MCF 10A (cell line): Measurements from ENCODE around the gene MPRIP. TPM values are rescaled to one million over a fixed set of nuclear protein-coding genes. Genes with fewer than 3 reads are reported as not detected.

Source experiments
- BruUV-seq: library from RNA; stranded (reverse); fragments of 400-500 nt; replicated peaks from 2 replicates; lab custom pipeline; 2021; lab: Mats Ljungman, UMichigan
- CTCF ChIA-PET: fragments of 300-600 bp; sonication (Branson Sonifier 250); formaldehyde crosslinking; extraction: SDS; loops from one replicate; lab custom pipeline; 2021; ENCODE audit warnings: antibody characterized with exemption, inconsistent platforms; lab: Yijun Ruan, JAX
- POLR2A ChIA-PET: fragments of 300-600, 350-650 bp; sonication (Branson Sonifier 250); formaldehyde crosslinking; extraction: SDS; loops from one replicate; lab custom pipeline; 2020; ENCODE audit warnings: antibody characterized with exemption, inconsistent platforms; lab: Yijun Ruan, JAX
- DNase-seq: peaks from one replicate; pipeline ENCODE4 v3.0.0-alpha.2; 2018; ENCODE audit not compliant: unreplicated experiment
- H3K27ac Mint-ChIP-seq: one replicate; pipeline ENCODE4 v1.8.0; 2022; ENCODE audit warnings: mild to moderate bottlenecking, low read depth, mixed read lengths; ENCODE audit not compliant: unreplicated experiment
- H3K27me3 Mint-ChIP-seq: one replicate; pipeline ENCODE4 v1.8.0; 2022; ENCODE audit warnings: mixed read lengths; ENCODE audit not compliant: insufficient read depth, unreplicated experiment
- H3K36me3 Mint-ChIP-seq: one replicate; pipeline ENCODE4 v1.8.0; 2022; ENCODE audit warnings: mild to moderate bottlenecking, moderate library complexity, mixed read lengths; ENCODE audit not compliant: insufficient read depth, unreplicated experiment
- H3K4me1 Mint-ChIP-seq: one replicate; pipeline ENCODE4 v1.8.0; 2022; ENCODE audit warnings: mixed read lengths; ENCODE audit not compliant: insufficient read depth, unreplicated experiment
- H3K4me3 Mint-ChIP-seq: one replicate; pipeline ENCODE4 v1.8.0; 2022; ENCODE audit warnings: mild to moderate bottlenecking, moderate library complexity, mixed read lengths; ENCODE audit not compliant: unreplicated experiment
- H3K9me3 Mint-ChIP-seq: one replicate; pipeline ENCODE4 v1.8.0; 2022; ENCODE audit warnings: mixed read lengths; ENCODE audit not compliant: unreplicated experiment
- CTCF ChIP-seq: fragments of 200-600 bp; IDR thresholded peaks from one replicate; pipeline ENCODE4 v1.8.0; 2022; ENCODE audit warnings: antibody characterized with exemption, mild to moderate bottlenecking; ENCODE audit not compliant: unreplicated experiment
- intact Hi-C: fragments of 100-400 bp; cut with micrococcal nuclease; formaldehyde crosslinking; loops from 2 replicates; pipeline ENCODE4 v1.14.1; 2022
- total RNA-seq: library from RNA; stranded (reverse); gene quantifications from 2 replicates; pipeline ENCODE4 v1.2.3, GENCODE V29; 2022

MPRIP gene
- total RNA-seq, 1 experiment from 2014 or later, result 230 TPM

- TF ChIP-seq CTCF, result no peak
- Mint-ChIP-seq H3K4me1 (peaks cover 10% of the 10 kb centered on the region), H3K36me3 (peaks cover 29% of the 10 kb centered on the region), H3K27me3 (no peaks in the 10 kb centered on the region), H3K27ac (no peak overlapping the region), H3K4me3 (no peak overlapping the region), H3K9me3 (no peaks in the 10 kb centered on the region)
- no TSS peak for BruUV-seq
- intact Hi-C loops, result no loop called here
- no peak for DNase-seq
- POLR2A ChIA-PET, result no interaction called here
- CTCF ChIA-PET, result interaction anchor here (0.6 kb wide), 1 partner anchor 9 kb away, joined by 3 read pairs; no protein-coding TSS in a partner anchor
These were observed 83.2 kb downstream of the MPRIP start for GRCh38 chr17:17125136-17126084.

GRCh38 chr17:17126131-17127110, 84.2 kb downstream of the MPRIP start:
- Mint-ChIP-seq H3K27ac (no peak overlapping the region), H3K4me1 (peaks cover 10% of the 10 kb centered on the region), H3K4me3 (no peak overlapping the region), H3K36me3 (peaks cover 29% of the 10 kb centered on the region), H3K9me3 (no peaks in the 10 kb centered on the region), H3K27me3 (no peaks in the 10 kb centered on the region)
- TF ChIP-seq CTCF, result no peak
- intact Hi-C loops, result no loop called here
- DNase-seq, result no peak
- ChIA-PET CTCF (no interaction called here), POLR2A (no interaction called here)
- no TSS peak for BruUV-seq

GRCh38 chr17:17127156-17127555, 84.9 kb downstream of the MPRIP start:
- BruUV-seq, result no TSS peak
- Mint-ChIP-seq H3K4me1 (peaks cover 10% of the 10 kb centered on the region), H3K27ac (no peak overlapping the region), H3K9me3 (no peaks in the 10 kb centered on the region), H3K27me3 (no peaks in the 10 kb centered on the region), H3K4me3 (no peak overlapping the region), H3K36me3 (peaks cover 29% of the 10 kb centered on the region)
- TF ChIP-seq CTCF, result no peak
- CTCF ChIA-PET, result interaction anchor here (0.5 kb wide), 1 partner anchor 87 kb away, joined by 4 read pairs; no protein-coding TSS in a partner anchor
- POLR2A ChIA-PET, result no interaction called here
- DNase-seq, result no peak
- intact Hi-C loops, result no loop called here
